Mucosa of stomach (tissue), 1 donor: ENCODE measurements around the gene GRWD1.

Experiments used
- H3K27me3 ChIP-seq: one replicate; pipeline ENCODE4 v1.7.0; 2013; ENCODE audit warnings: mild to moderate bottlenecking, low read length; ENCODE audit not compliant: control insufficient read depth, insufficient read depth
- H3K36me3 ChIP-seq: one replicate; pipeline ENCODE4 v1.7.0; 2013; ENCODE audit warnings: low read length; ENCODE audit not compliant: control insufficient read depth, insufficient read depth
- H3K4me1 ChIP-seq: one replicate; pipeline ENCODE4 v1.7.0; 2013; ENCODE audit warnings: mild to moderate bottlenecking, low read length; ENCODE audit not compliant: control insufficient read depth, insufficient read depth
- H3K4me3 ChIP-seq: one replicate; pipeline ENCODE4 v1.7.0; 2013; ENCODE audit warnings: low read length
- H3K9ac ChIP-seq: one replicate; pipeline ENCODE4 v1.7.0; 2013; ENCODE audit warnings: mild to moderate bottlenecking, low read length, moderate library complexity
- H3K9me3 ChIP-seq: one replicate; pipeline ENCODE4 v1.7.0; 2013; ENCODE audit warnings: mild to moderate bottlenecking, low read length, moderate library complexity; ENCODE audit not compliant: control insufficient read depth
- donor health status: Pancreatic carcinoma.

Gene GRWD1

DNA sequence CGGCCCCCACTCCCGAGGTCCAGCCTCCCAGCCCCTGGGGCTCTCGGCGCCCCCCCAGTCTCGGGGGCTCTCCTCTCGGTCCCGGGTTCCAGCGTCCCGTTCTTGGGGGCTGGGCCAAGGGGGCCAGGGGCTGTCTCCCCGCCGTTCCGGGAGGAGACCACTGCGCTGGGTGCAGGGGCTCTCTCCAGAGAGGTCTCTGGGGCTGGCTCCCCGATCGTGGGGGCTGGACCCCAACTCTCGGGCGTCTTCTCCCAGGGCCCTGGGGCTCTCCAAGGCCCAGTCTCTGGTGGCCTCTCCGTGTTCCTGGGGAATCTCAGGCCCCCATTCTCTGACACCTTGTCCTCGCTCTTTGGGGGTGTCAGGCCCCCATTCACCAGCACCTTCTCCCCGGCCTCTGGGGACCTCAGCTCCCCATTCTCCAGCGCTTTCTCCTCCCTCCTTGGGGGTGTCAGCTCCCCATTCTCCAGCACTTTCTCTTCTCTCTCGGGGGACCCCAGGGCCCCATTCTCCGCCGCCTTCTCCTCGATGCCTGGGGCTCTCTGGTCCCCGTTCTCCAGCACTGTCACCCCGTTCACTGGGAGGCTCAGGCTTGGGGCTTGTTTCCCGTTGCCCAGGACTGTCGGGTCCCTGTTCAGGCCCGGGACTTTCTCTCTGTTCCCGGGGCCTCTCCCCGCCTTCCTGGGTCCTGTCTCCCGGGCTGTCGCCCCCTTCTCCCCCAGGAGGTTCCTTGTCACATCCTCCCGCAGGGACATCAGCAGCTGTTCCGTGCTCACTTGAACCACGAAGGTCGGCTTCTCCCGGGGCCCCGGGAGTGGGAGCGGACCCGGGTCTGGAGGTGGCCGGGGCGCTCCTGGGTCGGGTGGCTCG, 52.2 kb downstream of the GRWD1 start:
- H3K9ac ChIP-seq = peak overlapping the region; percentile 3
- no peaks in the 10 kb centered on the region for H3K36me3 ChIP-seq
- H3K4me3 ChIP-seq = no peak overlapping the region
- no peaks in the 10 kb centered on the region for H3K9me3 ChIP-seq
- H3K4me1 ChIP-seq = peaks cover 18% of the 10 kb centered on the region
- H3K27me3 ChIP-seq = peaks cover 35% of the 10 kb centered on the region

DNA sequence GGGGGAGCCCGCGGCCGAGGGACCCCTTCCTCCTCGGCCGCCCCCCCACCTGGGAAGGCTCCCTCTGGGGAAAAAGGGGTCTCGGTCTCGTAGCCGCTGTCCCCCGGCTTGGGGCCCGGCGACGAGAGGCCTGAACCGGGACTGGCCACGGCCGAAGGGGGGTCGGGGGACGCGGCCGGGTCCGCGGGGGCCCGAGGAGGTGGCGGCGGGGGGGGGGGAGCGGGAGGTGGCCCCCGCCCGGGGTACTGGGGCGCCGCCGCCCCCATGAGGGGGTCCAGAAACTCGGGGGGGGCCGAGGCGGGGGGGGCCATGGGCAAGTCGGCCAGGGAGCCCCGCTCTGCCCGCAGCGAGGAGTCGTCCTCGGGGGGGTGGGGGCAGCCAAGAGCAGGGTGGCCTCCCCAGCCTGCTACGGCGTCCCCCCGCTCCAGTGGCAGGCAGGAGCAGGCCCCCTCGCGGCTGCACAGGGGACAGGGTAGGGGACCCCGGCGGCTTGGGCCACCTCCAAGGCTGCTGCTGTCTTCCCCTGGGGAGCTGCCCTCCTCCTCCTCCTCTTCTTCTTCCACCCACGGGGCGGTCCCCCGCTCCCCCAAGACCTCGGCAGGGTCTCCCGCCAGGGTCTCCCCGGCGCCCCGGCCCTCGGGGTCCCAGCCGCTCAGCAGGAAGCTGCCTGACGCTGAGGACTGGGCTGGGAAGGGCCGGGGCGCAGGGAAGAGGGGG, 53.0 kb downstream of the GRWD1 start:
- Histone ChIP-seq H3K36me3 (no peaks in the 10 kb centered on the region), H3K9ac (no peak overlapping the region), H3K4me3 (no peak overlapping the region), H3K4me1 (peaks cover 18% of the 10 kb centered on the region), H3K27me3 (peaks cover 35% of the 10 kb centered on the region), H3K9me3 (no peaks in the 10 kb centered on the region)

DNA sequence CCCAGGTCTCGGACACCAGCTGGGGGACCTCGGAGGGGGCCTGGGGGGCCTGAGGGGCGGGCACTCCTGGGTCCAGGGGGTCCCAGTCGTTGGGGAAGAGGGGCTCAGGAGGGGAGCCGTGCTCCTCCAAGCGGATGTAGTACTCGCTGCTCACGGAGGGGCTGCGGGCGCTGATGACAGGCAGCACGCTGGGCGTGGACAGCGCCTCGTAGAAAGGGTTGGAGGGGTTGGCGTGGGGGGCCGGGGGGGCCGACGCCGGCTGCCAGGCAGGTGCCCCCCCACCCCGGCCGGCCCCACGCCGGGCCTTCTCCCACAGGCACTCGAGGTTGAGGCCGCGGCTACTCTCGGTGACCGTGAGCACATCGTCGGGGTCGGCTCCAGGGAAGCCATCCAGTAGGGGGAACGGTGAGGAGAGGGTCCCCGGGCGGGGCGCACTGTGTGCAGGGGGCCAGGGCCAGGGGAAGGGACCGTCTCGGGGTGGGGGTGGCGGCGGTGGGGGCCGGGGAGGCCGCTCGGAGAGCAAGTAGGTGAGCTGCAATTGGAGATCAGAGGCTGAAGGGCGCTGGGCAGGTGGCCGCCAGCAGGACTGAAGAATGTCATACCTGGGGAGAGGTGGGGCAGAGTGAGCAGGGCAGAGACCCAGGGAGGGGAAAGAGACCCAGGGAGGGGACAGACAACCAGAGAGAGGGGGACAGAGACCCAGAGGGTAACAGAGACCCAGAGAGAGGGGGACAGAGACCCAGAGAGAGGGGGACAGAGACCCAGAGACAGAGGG, 53.7 kb downstream of the GRWD1 start:
- no peak overlapping the region for H3K9ac ChIP-seq
- no peaks in the 10 kb centered on the region for H3K9me3 ChIP-seq
- H3K4me1 ChIP-seq = peaks cover 13% of the 10 kb centered on the region
- H3K36me3 ChIP-seq = no peaks in the 10 kb centered on the region
- peaks cover 35% of the 10 kb centered on the region for H3K27me3 ChIP-seq
- H3K4me3 ChIP-seq = no peak overlapping the region

DNA sequence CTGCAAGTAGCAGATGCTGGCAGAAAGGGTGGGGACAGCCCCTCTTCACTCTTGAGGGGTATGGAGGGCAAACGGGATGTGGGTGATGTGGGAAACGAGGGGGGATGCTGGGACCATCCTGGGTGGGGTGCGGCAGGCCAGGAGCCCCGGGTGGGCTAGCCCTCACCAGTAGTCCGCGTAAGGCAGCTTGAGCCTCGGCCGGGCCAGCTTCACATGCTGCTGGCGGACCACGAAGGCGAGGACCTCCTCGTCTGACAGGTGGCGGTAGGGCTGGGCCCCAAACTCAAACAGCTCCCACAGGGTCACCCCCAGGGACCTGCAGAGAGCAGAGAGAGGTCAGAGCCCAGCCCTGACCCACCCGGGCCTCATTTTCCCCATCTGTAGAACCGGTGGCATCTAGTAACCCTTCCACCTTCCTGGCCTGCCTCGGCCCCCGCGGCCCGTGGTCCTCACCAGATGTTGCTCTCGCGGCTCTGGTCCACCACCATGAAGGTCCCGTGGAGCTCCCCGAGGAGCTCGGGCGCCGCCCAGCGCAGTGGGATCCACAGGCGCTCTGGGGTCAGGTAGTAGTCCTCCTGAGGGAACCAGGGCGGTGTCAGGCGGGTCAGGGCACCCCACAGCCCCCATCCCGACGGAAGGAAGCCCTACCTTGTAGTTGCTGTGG, 55.2 kb downstream of the GRWD1 start:
- H3K9me3 ChIP-seq = no peaks in the 10 kb centered on the region
- no peaks in the 10 kb centered on the region for H3K36me3 ChIP-seq
- H3K4me3 ChIP-seq = peak overlapping the region; percentile 46
- H3K4me1 ChIP-seq = peaks cover 11% of the 10 kb centered on the region
- H3K9ac ChIP-seq = peak overlapping the region; percentile 55
- peaks cover 35% of the 10 kb centered on the region for H3K27me3 ChIP-seq

DNA sequence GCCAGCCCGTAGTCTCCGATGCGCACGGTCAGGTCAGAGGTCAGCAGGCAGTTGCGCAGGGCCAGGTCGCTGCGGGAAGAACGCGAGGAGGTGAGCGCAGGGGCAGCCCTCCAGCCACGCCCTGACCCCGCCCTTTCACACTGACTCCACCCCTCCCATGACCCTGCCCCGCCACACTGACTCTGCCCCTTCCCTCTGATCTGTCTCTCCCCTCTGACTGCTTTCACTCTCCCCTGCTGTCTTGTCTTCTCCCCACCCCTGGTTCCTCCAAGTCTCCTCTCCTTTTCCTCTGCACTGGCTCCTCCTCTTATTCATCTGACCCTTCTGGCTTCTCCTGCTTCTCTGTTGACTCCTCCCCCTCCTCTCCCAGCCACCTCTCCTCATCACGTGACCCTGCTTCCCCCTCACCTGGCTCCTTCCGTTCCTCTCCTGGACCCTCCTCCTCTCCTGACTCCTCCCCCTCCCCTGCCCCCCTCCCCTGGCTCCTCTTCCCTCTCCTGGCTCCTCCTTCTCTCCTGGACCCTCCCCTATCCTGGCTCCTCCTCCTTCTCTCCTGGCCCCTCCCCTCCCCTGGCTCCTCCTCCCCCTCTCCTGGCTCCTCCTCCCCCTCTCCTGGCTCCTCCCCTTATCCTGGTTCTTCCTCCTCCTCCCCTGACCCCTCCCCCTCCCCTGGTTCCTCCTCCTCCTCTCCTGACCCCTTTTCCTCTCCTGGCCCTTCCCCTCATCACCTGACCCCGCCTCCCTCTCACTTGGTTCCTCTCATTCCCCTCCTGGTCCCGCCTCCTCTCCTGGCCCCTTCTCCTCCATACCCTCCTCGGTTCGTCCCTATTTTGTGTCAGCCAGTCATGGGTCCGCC, 55.9 kb downstream of the GRWD1 start:
- Histone ChIP-seq H3K36me3 (no peaks in the 10 kb centered on the region), H3K9ac (peak overlapping the region; percentile 55), H3K27me3 (peaks cover 35% of the 10 kb centered on the region), H3K4me1 (peaks cover 11% of the 10 kb centered on the region), H3K4me3 (peak overlapping the region; percentile 46), H3K9me3 (no peaks in the 10 kb centered on the region)

DNA sequence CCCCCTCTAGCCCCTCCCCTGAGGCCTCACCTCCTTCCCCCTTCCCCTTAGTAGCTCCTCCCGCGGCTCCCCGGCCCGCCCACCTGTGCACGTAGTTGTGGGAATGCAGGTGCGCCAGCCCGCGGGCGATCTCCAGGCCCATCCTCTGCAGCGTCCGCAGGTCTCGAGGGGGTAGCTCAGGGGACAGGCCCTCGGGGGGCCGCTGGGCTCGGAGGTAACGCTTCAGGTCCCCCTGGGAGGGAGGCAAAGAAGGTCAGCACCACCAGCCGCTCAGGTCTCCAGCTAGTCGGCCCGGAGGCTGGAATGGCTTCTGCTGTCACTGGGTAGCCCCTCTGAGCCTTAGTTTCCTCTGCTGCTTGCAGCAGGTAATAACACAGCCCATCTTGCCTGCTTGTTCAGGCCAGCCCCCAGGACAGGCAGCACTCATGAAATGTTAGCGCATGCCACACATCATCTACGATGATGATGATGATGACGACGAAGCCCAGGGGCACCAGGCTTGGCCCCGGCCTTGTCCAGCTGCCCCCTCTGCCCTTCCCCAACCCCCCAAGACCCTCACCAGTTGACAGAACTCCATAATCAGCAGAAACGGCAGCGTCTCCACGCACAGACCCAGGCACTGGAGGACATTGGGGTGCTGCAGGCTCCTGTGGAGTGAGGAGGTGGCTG, 56.7 kb downstream of the GRWD1 start:
- peaks cover 11% of the 10 kb centered on the region for H3K4me1 ChIP-seq
- H3K36me3 ChIP-seq = no peaks in the 10 kb centered on the region
- H3K4me3 ChIP-seq = no peak overlapping the region
- peak overlapping the region; percentile 47 for H3K9ac ChIP-seq
- peaks cover 35% of the 10 kb centered on the region for H3K27me3 ChIP-seq
- H3K9me3 ChIP-seq = no peaks in the 10 kb centered on the region

DNA sequence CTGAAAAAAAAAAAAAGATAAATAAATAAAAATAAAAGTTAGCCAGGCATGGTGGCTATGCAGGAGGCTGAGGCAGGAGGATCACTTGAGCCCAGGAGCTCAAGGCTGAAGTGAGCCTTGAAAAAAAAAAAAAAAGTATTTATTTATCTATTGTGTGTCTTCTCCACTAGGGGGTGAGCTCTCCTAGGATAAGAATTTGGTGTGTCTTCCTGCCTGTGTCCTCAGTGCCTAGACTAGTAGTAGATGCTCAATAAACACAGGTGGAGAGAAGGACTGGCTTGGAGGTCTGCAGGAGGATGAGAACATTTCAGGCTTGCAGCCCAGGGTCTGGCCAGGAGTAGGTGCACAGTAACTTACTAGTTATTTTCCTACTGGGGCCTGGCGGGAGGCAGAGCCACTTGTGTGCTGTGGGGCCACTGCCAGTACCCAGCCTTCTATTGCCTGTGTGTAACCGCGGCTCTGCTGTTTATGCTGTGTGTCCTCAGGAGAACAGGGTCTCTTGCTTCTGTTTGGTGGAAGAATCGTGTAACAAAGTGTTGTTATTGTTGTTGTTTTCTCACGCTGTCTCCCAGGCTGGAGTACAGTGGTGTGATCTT, 60.5 kb downstream of the GRWD1 start:
- peaks cover 5% of the 10 kb centered on the region for H3K4me1 ChIP-seq
- no peak overlapping the region for H3K4me3 ChIP-seq
- H3K9ac ChIP-seq = no peak overlapping the region
- no peaks in the 10 kb centered on the region for H3K36me3 ChIP-seq
- H3K27me3 ChIP-seq = peaks cover 14% of the 10 kb centered on the region
- H3K9me3 ChIP-seq = no peaks in the 10 kb centered on the region
